ENCODE results near the gene MEX3D.

Gene MEX3D

GRCh38 chr19:1576242-1577089, 8.3 kb upstream of the MEX3D start (continued):
- TF ChIP-seq ZFP41 (tag by site-specific recombination; IDR thresholded peaks at IDR 0.05; ENCODE audit: borderline replicate concordance) (no peak), ZNF660 (tag by site-specific recombination; IDR thresholded peaks at IDR 0.05) (no peak), ZFP37 (tag by site-specific recombination; IDR thresholded peaks at IDR 0.05) (0 out of 2 replicates have a peak, but pooled peaks have one; percentile 12), SP3 (tag by site-specific recombination; IDR thresholded peaks at IDR 0.05) (no peak), ZNF324 (tag by site-specific recombination; IDR thresholded peaks at IDR 0.05) (no peak), ZFHX2 (tag by site-specific recombination; conservative IDR thresholded peaks at IDR 0.05) (0 out of 2 replicates have a peak, but pooled peaks have one; percentile 17), MZF1 (tag by site-specific recombination; IDR thresholded peaks at IDR 0.05; ENCODE audit: borderline replicate concordance) (no peak), ZNF48 (tag by site-specific recombination; IDR thresholded peaks at IDR 0.05) (no peak), ZNF626 (tag by site-specific recombination; IDR thresholded peaks at IDR 0.05) (no peak), ZBTB26 (tag by site-specific recombination; optimal IDR thresholded peaks at IDR 0.05) (no peak), ZFP3 (tag by site-specific recombination; IDR thresholded peaks at IDR 0.05; ENCODE audit: low read depth) (no peak)

GRCh38 chr19:1575323-1576241, 7.5 kb upstream of the MEX3D start:
- H3K4me1 ChIP-seq (ENCODE audit: control insufficient read depth, insufficient read depth, low read length) = no peaks in the 10 kb centered on the region
- no peaks in the 10 kb centered on the region for H3K9me3 ChIP-seq (ENCODE audit: control insufficient read depth, insufficient read depth, low read depth, low read length)
- CTCF ChIA-PET = interaction anchor here (0.5 kb wide), 1 partner anchor 22 kb away, joined by 4 read pairs; no protein-coding TSS in a partner anchor
- no peak overlapping the region for H3K4me3 ChIP-seq (ENCODE audit: low read depth, low read length)
- peaks cover 8 to 39% of the 10 kb centered on the region in 2 experiments for H3K36me3 ChIP-seq (ENCODE audit: control insufficient read depth in 2 of 2, insufficient read depth in 1 of 2, low read length in 2 of 2)
- POLR2A ChIA-PET = interaction anchor here (1.1 to 2.6 kb wide), 2 partner anchors 11 to 17 kb away, joined by 4 to 8 read pairs; partner anchors contain the start of gene MBD3
- no peak overlapping the region for H3K27ac ChIP-seq (ENCODE audit: extremely low read depth, low read depth, low read length)
- TF ChIP-seq FEZF1 (tag by site-specific recombination; IDR thresholded peaks at IDR 0.05) = peak; percentile 34; the same call in 1 of the 2 replicates
- 0 out of 2 replicates have a peak, but pooled peaks have one; percentile 4 for TF ChIP-seq ZNF18 (tag by site-specific recombination; IDR thresholded peaks at IDR 0.05)
- TF ChIP-seq ZNF555 (tag by site-specific recombination; conservative IDR thresholded peaks at IDR 0.05) = no peak
- TF ChIP-seq ZBTB48 (tag by site-specific recombination; IDR thresholded peaks at IDR 0.05) = no peak; the same call in 1 of the 2 replicates
- no peak for TF ChIP-seq ZNF830 (tag by site-specific recombination; IDR thresholded peaks at IDR 0.05; ENCODE audit: low read depth)
- TF ChIP-seq ZNF366 (tag by site-specific recombination; conservative IDR thresholded peaks at IDR 0.05) = peak; percentile 59; the same call in 1 of the 2 replicates
- no peak for TF ChIP-seq ZNF426 (tag by site-specific recombination; IDR thresholded peaks at IDR 0.05)
- no peak for TF ChIP-seq ZNF19 (tag by site-specific recombination; IDR thresholded peaks at IDR 0.05; ENCODE audit: low read depth)
- TF ChIP-seq YY2 (tag by site-specific recombination; IDR thresholded peaks at IDR 0.05) = no peak
- TF ChIP-seq TCF7L2 (IDR thresholded peaks at IDR 0.05; ENCODE audit: borderline replicate concordance, low read depth, low read length) = no peak
- no peak for TF ChIP-seq GLI4 (tag by site-specific recombination; IDR thresholded peaks at IDR 0.05)
- TF ChIP-seq ZNF354C (tag by site-specific recombination; IDR thresholded peaks at IDR 0.05; ENCODE audit: borderline replicate concordance, low read depth) = no peak
- TF ChIP-seq KLF8 (tag by site-specific recombination; IDR thresholded peaks at IDR 0.05) = 0 out of 2 replicates have a peak, but pooled peaks have one; percentile 33
- TF ChIP-seq ZNF146 (tag by site-specific recombination; IDR thresholded peaks at IDR 0.05) = no peak
- no peak for TF ChIP-seq ZNF2 (tag by site-specific recombination; IDR thresholded peaks at IDR 0.05)
- no peak for TF ChIP-seq ZNF521 (tag by site-specific recombination; IDR thresholded peaks at IDR 0.05)
- no peak for TF ChIP-seq ZNF768 (tag by site-specific recombination; IDR thresholded peaks at IDR 0.05)
- no peak for TF ChIP-seq ZNF510 (tag by site-specific recombination; IDR thresholded peaks at IDR 0.05; ENCODE audit: insufficient replicate concordance)
- TF ChIP-seq MZF1 (tag by site-specific recombination; IDR thresholded peaks at IDR 0.05; ENCODE audit: borderline replicate concordance) = no peak
- TF ChIP-seq ZNF639 (tag by site-specific recombination; IDR thresholded peaks at IDR 0.05) = no peak
- no peak for TF ChIP-seq ZNF114 (tag by site-specific recombination; IDR thresholded peaks at IDR 0.05)
